HCT116 (cell line): Measurements from ENCODE around the gene SYF2.

Experiments
- ATF3 ChIP-seq: IDR thresholded peaks from 2 replicates; pipeline ENCODE4 v1.6.1; 2012
- CTCF ChIP-seq, 3 experiments: fragments of 200-600 bp in 1 of 3; sonication (generic) in 1 of 3; IDR thresholded peaks in 2 of 3; conservative IDR thresholded peaks in 1 of 3; 2 replicates each; pipeline ENCODE4 v1.5.1; 2012 to 2017; ENCODE audit warnings: low read depth in 2 of 3, low read length in 2 of 3, antibody characterized with exemption in 1 of 3, borderline replicate concordance in 1 of 3, control low read depth in 1 of 3, mild to moderate bottlenecking in 1 of 3, mixed read lengths in 1 of 3, mixed run types in 1 of 3, moderate library complexity in 1 of 3; ENCODE audit not compliant: insufficient read depth in 1 of 3
- EGR1 ChIP-seq: IDR thresholded peaks from 2 replicates; pipeline ENCODE4 v1.6.1; 2012; ENCODE audit warnings: low read depth
- EZH2 ChIP-seq: fragments of 200-600 bp; sonication (generic); IDR thresholded peaks from 2 replicates; pipeline ENCODE4 v1.6.1; 2017; ENCODE audit warnings: antibody characterized with exemption, mixed run types
- EZH2phosphoT487 ChIP-seq: fragments of 200-600 bp; IDR thresholded peaks from 2 replicates; pipeline ENCODE4 v1.6.1; 2018; ENCODE audit warnings: antibody characterized with exemption, borderline replicate concordance
- FOSL1 ChIP-seq: IDR thresholded peaks from 2 replicates; pipeline ENCODE4 v1.6.1; 2012; ENCODE audit warnings: low read depth
- JUND ChIP-seq: IDR thresholded peaks from 2 replicates; pipeline ENCODE4 v1.6.1; 2012
- POLR2A ChIP-seq: IDR thresholded peaks from 2 replicates; pipeline ENCODE4 v1.7.0; 2011; ENCODE audit warnings: borderline replicate concordance; ENCODE audit not compliant: insufficient read depth, insufficient read length; ENCODE audit errors: extremely low read depth
- REST ChIP-seq: IDR thresholded peaks from 2 replicates; pipeline ENCODE4 v1.6.1; 2012; ENCODE audit warnings: low read depth
- SIN3A ChIP-seq: IDR thresholded peaks from 2 replicates; pipeline ENCODE4 v1.6.1; 2012; ENCODE audit warnings: low read depth
- SP1 ChIP-seq: IDR thresholded peaks from 2 replicates; pipeline ENCODE4 v1.6.1; 2012; ENCODE audit warnings: low read depth
- SRF ChIP-seq: IDR thresholded peaks from 2 replicates; pipeline ENCODE4 v1.6.1; 2012; ENCODE audit warnings: low read depth
- ZFX ChIP-seq: fragments of 450-650 bp; IDR thresholded peaks from 2 replicates; pipeline ENCODE4 v1.6.1; 2017
- TF ChIP-seq, protein P1 (sequence below): IDR thresholded peaks from 2 replicates; pipeline ENCODE4 v1.6.1; 2012

DNA sequence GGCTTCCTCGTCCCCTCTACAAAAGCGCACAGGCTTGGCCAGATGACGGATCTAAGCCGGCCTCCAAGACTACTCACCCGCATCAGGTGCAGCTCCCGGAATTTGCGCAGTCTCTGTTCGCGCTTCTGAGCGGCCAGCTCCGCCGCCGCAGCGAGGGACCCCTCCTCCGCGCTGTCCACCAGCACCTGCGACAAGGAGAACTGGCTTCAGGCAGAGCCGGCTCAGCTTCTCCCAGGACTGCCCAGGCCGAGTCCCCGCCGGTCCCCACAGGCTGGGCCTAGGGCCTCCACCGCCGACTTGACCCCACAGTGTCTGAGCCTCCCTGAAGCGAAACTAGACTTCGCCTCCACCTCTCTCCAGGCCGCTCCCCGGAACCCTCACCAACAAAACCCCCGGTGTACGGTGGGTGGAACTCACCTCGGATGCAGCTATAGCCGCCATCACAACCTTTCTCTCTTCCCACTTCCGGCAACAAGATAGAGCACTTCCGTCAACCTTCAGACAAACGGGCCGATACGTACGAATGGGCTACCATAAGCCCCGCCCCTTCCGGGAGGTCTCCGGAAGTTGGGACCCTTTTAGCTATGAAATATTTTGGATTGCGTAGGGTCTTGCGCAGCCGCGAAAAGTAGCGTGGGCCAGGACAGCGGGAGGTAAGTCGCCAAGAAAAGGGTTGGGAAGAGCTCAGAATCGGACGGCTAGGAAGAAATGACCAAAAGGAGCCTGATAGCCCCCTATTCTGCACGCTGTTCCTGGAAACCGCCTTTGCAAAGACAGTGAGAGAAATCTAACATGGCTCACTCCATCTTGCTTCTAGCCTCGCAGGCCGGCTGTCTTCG lies at the start of gene SYF2:
- peak; percentile 54 for TF ChIP-seq POLR2A
- no peak for TF ChIP-seq CTCF (IDR thresholded peaks at IDR 0.05 in 2 of 3, conservative IDR thresholded peaks at IDR 0.05 in 1 of 3; ENCODE audit: borderline replicate concordance in 1 of 3, insufficient read depth in 1 of 3, low read depth in 2 of 3, low read length in 2 of 3)
- TF ChIP-seq SP1 = 0 out of 2 replicates have a peak, but pooled peaks have one; percentile 33
- no peak for TF ChIP-seq JUND
- TF ChIP-seq ZFX = peak; percentile 86
- TF ChIP-seq, protein P1, sequence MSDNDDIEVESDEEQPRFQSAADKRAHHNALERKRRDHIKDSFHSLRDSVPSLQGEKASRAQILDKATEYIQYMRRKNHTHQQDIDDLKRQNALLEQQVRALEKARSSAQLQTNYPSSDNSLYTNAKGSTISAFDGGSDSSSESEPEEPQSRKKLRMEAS = peak; percentile 69; the same call in 1 of the 2 replicates
- no peak for TF ChIP-seq EZH2
- no peak for TF ChIP-seq EZH2phosphoT487
- TF ChIP-seq SIN3A = peak; percentile 84
- 0 out of 2 replicates have a peak, but pooled peaks have one; percentile 23 for TF ChIP-seq EGR1
- no peak for TF ChIP-seq REST
- no peak for TF ChIP-seq ATF3
- no peak for TF ChIP-seq FOSL1
- no peak; the same call in 1 of the 2 replicates for TF ChIP-seq SRF
